CD4-positive, alpha-beta T cell (primary cell): ENCODE measurements around the gene NPRL2. TPM values are rescaled to one million over a fixed set of nuclear protein-coding genes. Genes with fewer than 3 reads are reported as not detected.

ENCODE experiments used
- ATAC-seq: fragments of 200-7000 bp; cut with Tn5 transposase; one replicate; pipeline ENCODE4 v1.10.0; 2022; ENCODE audit warnings: mild to moderate bottlenecking; ENCODE audit not compliant: poor library complexity
- CTCF ChIA-PET: fragments of 350-600 bp; sonication (Branson Sonifier 250); formaldehyde crosslinking; loops from one replicate; lab custom pipeline; 2021; ENCODE audit warnings: antibody characterized with exemption, inconsistent platforms; lab: Charles Lee
- POLR2A ChIA-PET: fragments of 350-600 bp; sonication (Branson Sonifier 250); formaldehyde crosslinking; loops from one replicate; lab custom pipeline; 2021; ENCODE audit warnings: antibody characterized with exemption, inconsistent platforms; lab: Charles Lee
- DNase-seq, 14 experiments: peaks; one replicate each; pipeline ENCODE4 v3.0.0-alpha.2; 2013 to 2020; ENCODE audit warnings: mixed read lengths in 2 of 14
- H3K27ac ChIP-seq, 2 donors: one replicate each; pipeline versions ENCODE4 v1.5.1 to v1.7.0; 2013; ENCODE audit warnings: low read length in 2 of 2, low read depth in 1 of 2, mild to moderate bottlenecking in 1 of 2
- H3K27me3 ChIP-seq, 2 experiments: 1 replicate in 1 of 2; 2 replicates in 1 of 2; pipeline versions ENCODE4 v1.6.1 to v1.7.0; 2013; ENCODE audit warnings: low read length in 2 of 2, control low read depth in 1 of 2, mild to moderate bottlenecking in 1 of 2, moderate library complexity in 1 of 2; ENCODE audit not compliant: insufficient read depth in 2 of 2, control insufficient read depth in 1 of 2
- H3K36me3 ChIP-seq: one replicate; pipeline ENCODE4 v1.6.1; 2013; ENCODE audit warnings: low read length, control low read depth; ENCODE audit not compliant: insufficient read depth
- H3K4me1 ChIP-seq: one replicate; pipeline ENCODE4 v1.6.1; 2013; ENCODE audit warnings: low read length, control low read depth; ENCODE audit not compliant: insufficient read depth
- H3K4me3 ChIP-seq: one replicate; pipeline ENCODE4 v1.5.1; 2013; ENCODE audit warnings: mild to moderate bottlenecking, low read length, moderate library complexity
- H3K9me3 ChIP-seq, 2 experiments: 1 replicate in 1 of 2; 2 replicates in 1 of 2; pipeline versions ENCODE4 v1.6.1 to v1.7.0; 2013; ENCODE audit warnings: low read length in 2 of 2, mild to moderate bottlenecking in 2 of 2, control low read depth in 1 of 2, moderate library complexity in 1 of 2; ENCODE audit not compliant: control insufficient read depth in 1 of 2, insufficient read depth in 1 of 2
- H3K27ac Mint-ChIP-seq: one replicate; pipeline ENCODE4 v1.8.0; 2020; ENCODE audit warnings: mixed read lengths
- H3K27me3 Mint-ChIP-seq: one replicate; pipeline ENCODE4 v1.8.0; 2021; ENCODE audit warnings: mixed read lengths
- H3K36me3 Mint-ChIP-seq: one replicate; pipeline ENCODE4 v1.8.0; 2021; ENCODE audit warnings: low read depth, mixed read lengths
- H3K4me1 Mint-ChIP-seq: one replicate; pipeline ENCODE4 v1.8.0; 2021; ENCODE audit warnings: low read depth, mixed read lengths
- H3K4me3 Mint-ChIP-seq: one replicate; pipeline ENCODE4 v1.8.0; 2020; ENCODE audit warnings: mild to moderate bottlenecking, mixed read lengths
- H3K9me3 Mint-ChIP-seq: one replicate; pipeline ENCODE4 v1.8.0; 2020; ENCODE audit warnings: mixed read lengths
- intact Hi-C, 2 experiments: fragments of 100-400 bp; cut with DNase I in 1 of 2; cut with micrococcal nuclease in 1 of 2; formaldehyde crosslinking; loops; one replicate each; pipeline versions ENCODE4 v1.15.1 to v1.9.0; 2023 to 2025; cut with DNase I, micrococcal nuclease
- polyA plus RNA-seq, 2 donors: library from polyadenylated mRNA; unstranded; fragments of 120-200 nt; gene quantifications; one replicate each; pipeline ENCODE4 v1.2.1, GENCODE V29; 2013
- total RNA-seq, 174 experiments: library from RNA in 2 of 174; stranded (reverse) in 2 of 174; gene quantifications; one replicate each; pipeline ENCODE4 v1.2.3 and lab custom pipeline; 2021 to 2026
- TF ChIP-seq, protein P1 (sequence below): fragments of 200-600 bp; IDR thresholded peaks from one replicate; pipeline ENCODE4 v1.8.0; 2022; ENCODE audit warnings: antibody characterized with exemption, mild to moderate bottlenecking

Gene NPRL2
- total RNA-seq (10 to 100 TPM; 29.4 to 33.2 TPM), total RNA-seq (lab: John Stamatoyannopoulos, UW) (10.8 to 78.7 (median 43.0) reads per million in 172 experiments)
- 30.5 TPM for polyA plus RNA-seq (2013, experiment 1 of 2)
- 32.3 TPM for polyA plus RNA-seq (2013, experiment 2 of 2)

DNA sequence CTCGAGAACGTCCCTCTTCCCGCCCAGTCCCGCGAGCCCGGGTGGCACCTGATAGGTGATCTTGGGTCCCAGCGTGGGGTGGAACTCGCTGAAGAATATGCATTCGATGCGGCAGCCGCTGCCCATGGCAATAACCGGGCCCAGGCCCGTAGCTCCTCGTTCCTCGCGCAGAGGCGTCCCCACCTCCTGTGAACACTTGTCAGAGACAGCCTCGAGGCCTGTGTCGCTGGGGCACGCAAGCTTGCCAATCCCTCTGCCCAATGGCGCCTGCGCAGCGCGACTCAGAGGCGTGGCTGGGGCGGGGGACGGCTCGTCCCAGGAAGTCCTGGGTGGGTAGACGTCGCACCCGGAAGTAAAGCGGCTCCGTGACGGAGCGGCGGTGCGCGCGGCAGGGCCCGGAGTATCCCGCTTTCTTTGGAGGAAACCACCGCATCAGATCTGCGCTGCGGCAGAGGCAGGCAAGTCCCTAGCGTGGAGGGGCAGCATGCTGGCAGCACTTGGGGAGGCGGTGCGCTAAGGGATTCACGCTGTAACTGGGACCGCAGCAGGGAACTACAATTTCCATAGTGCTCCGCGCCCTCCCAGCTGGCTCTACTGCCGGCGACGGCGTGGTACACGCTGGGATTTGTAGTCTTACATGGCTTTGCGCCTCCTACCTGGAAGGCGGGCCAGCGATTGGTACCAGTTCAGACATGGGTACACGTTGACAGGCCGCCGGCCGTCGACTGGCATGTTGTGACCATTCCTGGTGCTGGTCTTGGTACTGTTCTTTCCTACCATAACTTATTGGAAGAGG lies at the start of gene NPRL2, which contains the start of gene CYB561D2:
NPRL2 (minus strand) TSS at position 249 of the 796 bp plus-strand sequence; CDS start at position 126, 123 bp downstream.
CYB561D2 (plus strand) TSS at position 336 of the 796 bp plus-strand sequence. CDS start 572 bp downstream, outside the sequence.
- peak; percentile 85 for ATAC-seq
- Histone ChIP-seq H3K4me3 (peak within 1 kb of the TSS; percentile 76), H3K36me3 (peaks cover 58% of the 10 kb centered on the region), H3K27me3 (no peaks in the 10 kb centered on the region), H3K4me1 (peaks cover 73% of the 10 kb centered on the region), H3K27ac (peak within 1 kb of the TSS; percentile 94 to 97), H3K9me3 (no peaks in the 10 kb centered on the region)
- intact Hi-C loops = loop anchor here (1.0 to 5.0 kb wide), 6 partner anchors 9 to 1152 kb away; partner anchors contain the start of genes TMEM115 (in 2 of the 2), DCAF1 (in 1 of the 2), IFRD2 (in 1 of the 2) and RBM15B (in 1 of the 2)
- peak within 1 kb of the TSS; percentile 97 for H3K4me3 Mint-ChIP-seq
- TF ChIP-seq, protein P1, sequence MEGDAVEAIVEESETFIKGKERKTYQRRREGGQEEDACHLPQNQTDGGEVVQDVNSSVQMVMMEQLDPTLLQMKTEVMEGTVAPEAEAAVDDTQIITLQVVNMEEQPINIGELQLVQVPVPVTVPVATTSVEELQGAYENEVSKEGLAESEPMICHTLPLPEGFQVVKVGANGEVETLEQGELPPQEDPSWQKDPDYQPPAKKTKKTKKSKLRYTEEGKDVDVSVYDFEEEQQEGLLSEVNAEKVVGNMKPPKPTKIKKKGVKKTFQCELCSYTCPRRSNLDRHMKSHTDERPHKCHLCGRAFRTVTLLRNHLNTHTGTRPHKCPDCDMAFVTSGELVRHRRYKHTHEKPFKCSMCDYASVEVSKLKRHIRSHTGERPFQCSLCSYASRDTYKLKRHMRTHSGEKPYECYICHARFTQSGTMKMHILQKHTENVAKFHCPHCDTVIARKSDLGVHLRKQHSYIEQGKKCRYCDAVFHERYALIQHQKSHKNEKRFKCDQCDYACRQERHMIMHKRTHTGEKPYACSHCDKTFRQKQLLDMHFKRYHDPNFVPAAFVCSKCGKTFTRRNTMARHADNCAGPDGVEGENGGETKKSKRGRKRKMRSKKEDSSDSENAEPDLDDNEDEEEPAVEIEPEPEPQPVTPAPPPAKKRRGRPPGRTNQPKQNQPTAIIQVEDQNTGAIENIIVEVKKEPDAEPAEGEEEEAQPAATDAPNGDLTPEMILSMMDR = no peak
- peak within 1 kb of the TSS; percentile 99 for H3K27ac Mint-ChIP-seq
- peaks cover 63% of the 10 kb centered on the region for H3K36me3 Mint-ChIP-seq
- H3K4me1 Mint-ChIP-seq = peaks cover 64% of the 10 kb centered on the region
- ChIA-PET POLR2A (interaction anchor here (0.6 to 4.9 kb wide), 27 partner anchors 9 to 1929 kb away, joined by 3 to 214 read pairs (median 5); partner anchors contain the start of genes C3orf18, GNAI2, HEMK1 and HYAL2), CTCF (interaction anchor here (0.7 to 2.0 kb wide), 8 partner anchors 9 to 1039 kb away, joined by 3 to 12 read pairs (median 4); no protein-coding TSS in a partner anchor)
- H3K27me3 Mint-ChIP-seq = no peaks in the 10 kb centered on the region
- peak; percentile 98 to 100 (median 99) for DNase-seq
- no peaks in the 10 kb centered on the region for H3K9me3 Mint-ChIP-seq

DNA sequence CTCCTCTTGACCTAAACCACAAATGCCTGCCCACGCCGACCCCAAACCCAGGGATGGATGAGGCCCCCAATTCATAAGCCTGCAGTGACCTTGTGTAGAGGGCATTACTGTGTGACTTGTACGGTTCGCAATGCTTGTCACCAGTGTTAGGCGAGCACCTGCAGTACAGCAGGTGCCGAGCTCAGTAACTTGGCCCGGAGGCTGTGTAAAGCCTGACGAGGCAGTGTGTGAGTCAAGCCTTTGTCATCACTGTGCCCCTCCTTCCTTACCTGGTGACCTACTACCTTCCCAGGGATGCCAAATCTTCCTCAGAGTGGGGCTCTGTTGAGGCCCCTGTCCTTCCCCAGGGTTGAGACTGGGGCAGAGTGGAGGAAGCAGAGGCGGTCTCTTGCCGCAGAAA lies 45.9 kb upstream of the NPRL2 start:
- intact Hi-C loops = loop anchor here in 1 of 2 experiments (10.0 kb wide), 1 partner anchor 232 kb away; no protein-coding TSS in a partner anchor
- Mint-ChIP-seq H3K9me3 (no peaks in the 10 kb centered on the region), H3K27ac (no peak overlapping the region), H3K4me1 (no peaks in the 10 kb centered on the region), H3K4me3 (no peak overlapping the region), H3K27me3 (no peaks in the 10 kb centered on the region), H3K36me3 (no peaks in the 10 kb centered on the region)
- Histone ChIP-seq H3K27ac (no peak overlapping the region), H3K27me3 (no peaks in the 10 kb centered on the region), H3K9me3 (no peaks in the 10 kb centered on the region), H3K4me3 (no peak overlapping the region), H3K36me3 (no peaks in the 10 kb centered on the region), H3K4me1 (no peaks in the 10 kb centered on the region)
- ATAC-seq = no peak
- POLR2A ChIA-PET = interaction anchor here (0.6 kb wide), 1 partner anchor 1721 kb away, joined by 3 read pairs; no protein-coding TSS in a partner anchor
- no peak for DNase-seq
- TF ChIP-seq, protein P1 = no peak
- CTCF ChIA-PET = no interaction called here

DNA sequence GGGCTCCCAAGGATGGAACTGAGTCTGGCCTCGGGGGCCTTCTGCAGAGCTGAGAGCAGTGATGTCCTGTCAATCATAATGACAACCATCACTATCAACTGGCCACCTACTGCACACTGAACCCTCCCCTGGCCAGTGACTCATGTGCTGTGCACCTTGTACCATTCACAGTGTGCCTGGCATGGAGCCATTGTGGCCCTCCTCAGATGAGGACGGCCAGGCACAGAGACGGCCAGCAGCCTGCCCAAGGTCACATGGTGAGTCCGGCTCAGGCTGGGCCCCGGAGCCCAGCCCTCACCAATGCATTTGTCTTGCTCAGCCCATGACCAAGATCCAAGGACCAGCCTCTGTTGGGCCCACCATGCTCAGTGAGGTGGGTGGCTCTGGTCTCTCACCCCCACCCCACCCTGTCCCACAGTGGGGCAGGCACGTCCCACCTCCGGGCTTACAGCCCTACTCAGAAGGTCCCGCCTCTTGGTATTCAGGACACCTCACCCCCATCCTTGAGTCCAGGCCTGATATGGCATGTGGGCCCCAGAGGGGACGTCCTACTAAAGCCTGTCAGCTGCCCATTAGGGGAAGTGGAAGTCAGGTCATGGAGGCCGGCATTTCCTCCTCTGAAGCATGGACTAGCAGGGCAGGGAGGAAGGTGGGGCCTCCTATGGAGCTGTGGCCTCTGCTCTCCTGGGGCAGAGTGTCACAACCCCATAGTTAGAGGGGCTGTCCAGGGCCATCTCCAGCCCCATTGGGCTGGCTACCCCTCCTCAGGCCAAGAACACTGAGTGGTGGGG lies 44.7 kb upstream of the NPRL2 start:
- TF ChIP-seq, protein P1 = no peak
- Histone ChIP-seq H3K27ac (no peak overlapping the region), H3K4me1 (no peaks in the 10 kb centered on the region), H3K36me3 (no peaks in the 10 kb centered on the region), H3K9me3 (no peaks in the 10 kb centered on the region), H3K4me3 (no peak overlapping the region), H3K27me3 (no peaks in the 10 kb centered on the region)
- Mint-ChIP-seq H3K4me1 (no peaks in the 10 kb centered on the region), H3K4me3 (no peak overlapping the region), H3K27me3 (no peaks in the 10 kb centered on the region), H3K9me3 (no peaks in the 10 kb centered on the region), H3K27ac (no peak overlapping the region), H3K36me3 (no peaks in the 10 kb centered on the region)
- no peak for ATAC-seq
- ChIA-PET POLR2A (no interaction called here), CTCF (no interaction called here)
- intact Hi-C loops = loop anchor here in 1 of 2 experiments (10.0 kb wide), 1 partner anchor 230 kb away; no protein-coding TSS in a partner anchor
- peak in 2 of 14 experiments; percentile 30 to 44 for DNase-seq
